GM12875 (cell line): ENCODE data around the gene NT5C3B.
"Not testable (repeated sequence)": the region's sequence is repeated elsewhere in the genome, so short reads cannot be mapped to it uniquely, and the experiment has no call there.

Source experiments
- H3K4me3 ChIP-seq: one replicate; pipeline ENCODE4 v1.5.1; 2011; ENCODE audit warnings: low read depth, low read length, control low read depth
- CTCF ChIP-seq: IDR thresholded peaks from 2 replicates; pipeline ENCODE4 v1.5.1; 2011; ENCODE audit warnings: low read depth, mild to moderate bottlenecking, control low read depth, inconsistent platforms, low read length, moderate library complexity, borderline replicate concordance; ENCODE audit not compliant: insufficient read depth

Gene NT5C3B

GRCh38 chr17:41835800-41836549 is at the start of gene NT5C3B:
Gene NT5C3B, minus strand, starts transcription at chr17:41836232. Its CDS starts 39 bp downstream, at chr17:41836193.
- H3K4me3 ChIP-seq: peak within 1 kb of the TSS; percentile 72
- TF ChIP-seq CTCF: no peak

- no peak for TF ChIP-seq CTCF
- H3K4me3 ChIP-seq: no peak overlapping the region
Measured at GRCh38 chr17:41885733-41886132, 49.7 kb upstream of the NT5C3B start.

GRCh38 chr17:41882756-41883155 is 46.7 kb upstream of the NT5C3B start:
- no peak for TF ChIP-seq CTCF
- H3K4me3 ChIP-seq: no peak overlapping the region

- no peak for TF ChIP-seq CTCF
Measured at GRCh38 chr17:41880130-41880529, 44.1 kb upstream of the NT5C3B start.

GRCh38 chr17:41874293-41874670 is 38.2 kb upstream of the NT5C3B start:
- not testable (repeated sequence) for H3K4me3 ChIP-seq

More at GRCh38 chr17:41880130-41880529, 44.1 kb upstream of the NT5C3B start:
- H3K4me3 ChIP-seq: no peak overlapping the region

- H3K4me3 ChIP-seq: no peak overlapping the region
- no peak for TF ChIP-seq CTCF
Measured at GRCh38 chr17:41873559-41874292, 37.7 kb upstream of the NT5C3B start.

GRCh38 chr17:41871789-41872188 is 35.8 kb upstream of the NT5C3B start:
- H3K4me3 ChIP-seq: no peak overlapping the region
- no peak for TF ChIP-seq CTCF
